Neuron (in vitro differentiated cells): ENCODE measurements around the gene PPP1CA.

Source experiments
- H2AFZ ChIP-seq: one replicate; pipeline ENCODE4 v1.6.1; 2013; ENCODE audit warnings: low read depth, mild to moderate bottlenecking, inconsistent platforms, low read length, moderate library complexity
- H3K27me3 ChIP-seq: one replicate; pipeline ENCODE4 v1.6.1; 2013; ENCODE audit warnings: low read length; ENCODE audit not compliant: insufficient read depth
- H3K36me3 ChIP-seq: one replicate; pipeline ENCODE4 v1.6.1; 2013; ENCODE audit warnings: low read length; ENCODE audit not compliant: insufficient read depth
- H3K4me1 ChIP-seq: one replicate; pipeline ENCODE4 v1.6.1; 2013; ENCODE audit warnings: low read length; ENCODE audit not compliant: insufficient read depth
- H3K4me3 ChIP-seq: 2 replicates; pipeline ENCODE4 v1.5.1; 2013; ENCODE audit warnings: mild to moderate bottlenecking, low read length, moderate library complexity
- H3K9me3 ChIP-seq: one replicate; pipeline ENCODE4 v1.6.1; 2013; ENCODE audit warnings: low read length

PPP1CA gene

GRCh38 chr11:67398661-67399563 is 2.7 kb downstream of the PPP1CA start:
- Histone ChIP-seq H3K36me3 (peaks cover 39% of the 10 kb centered on the region), H2AFZ (no peak overlapping the region), H3K4me3 (no peak overlapping the region), H3K9me3 (no peaks in the 10 kb centered on the region), H3K4me1 (peaks cover 17% of the 10 kb centered on the region), H3K27me3 (no peaks in the 10 kb centered on the region)

DNA sequence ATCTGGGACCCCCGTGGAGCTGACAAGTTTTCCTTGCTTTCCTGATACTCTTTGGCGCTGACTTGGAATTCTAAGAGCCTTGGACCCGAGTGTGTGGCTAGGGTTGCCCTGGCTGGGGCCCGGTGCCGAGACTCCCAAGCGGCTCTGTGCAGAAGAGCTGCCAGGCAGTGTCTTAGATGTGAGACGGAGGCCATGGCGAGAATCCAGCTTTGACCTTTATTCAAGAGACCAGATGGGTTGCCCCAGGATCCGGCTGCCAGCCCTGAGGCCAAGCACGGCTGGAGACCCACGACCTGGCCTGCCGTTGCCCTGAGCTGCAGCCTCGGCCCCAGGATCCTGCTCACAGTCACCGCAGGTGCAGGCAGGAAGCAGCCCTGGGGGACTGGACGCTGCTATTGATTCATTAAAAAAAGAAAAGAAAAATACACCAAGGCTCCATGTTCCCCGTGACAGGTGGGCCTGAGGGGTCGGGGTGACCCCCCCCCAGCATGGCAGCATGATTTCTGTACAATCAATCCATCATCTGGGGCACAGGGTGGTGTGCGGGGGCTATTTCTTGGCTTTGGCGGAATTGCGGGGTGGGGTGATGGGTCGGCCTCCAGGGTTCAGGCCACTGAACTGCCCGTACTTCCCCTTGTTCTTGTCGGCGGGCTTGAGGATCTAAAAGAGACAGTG is 3.5 kb downstream of the PPP1CA start:
- Histone ChIP-seq H3K4me3 (no peak overlapping the region), H3K36me3 (peaks cover 41% of the 10 kb centered on the region), H3K9me3 (no peaks in the 10 kb centered on the region), H2AFZ (no peak overlapping the region), H3K27me3 (no peaks in the 10 kb centered on the region), H3K4me1 (peaks cover 15% of the 10 kb centered on the region)

GRCh38 chr11:67397536-67397935 is 4.1 kb downstream of the PPP1CA start:
- H3K27me3 ChIP-seq: no peaks in the 10 kb centered on the region
- H3K36me3 ChIP-seq: peaks cover 41% of the 10 kb centered on the region
- H3K4me1 ChIP-seq: peaks cover 18% of the 10 kb centered on the region
- H3K9me3 ChIP-seq: no peaks in the 10 kb centered on the region
- no peak overlapping the region for H2AFZ ChIP-seq
- H3K4me3 ChIP-seq: no peak overlapping the region

GRCh38 chr11:67396587-67397389 is 4.9 kb downstream of the PPP1CA start:
- Histone ChIP-seq H3K9me3 (no peaks in the 10 kb centered on the region), H2AFZ (no peak overlapping the region), H3K4me3 (no peak overlapping the region), H3K4me1 (peaks cover 18% of the 10 kb centered on the region), H3K36me3 (peaks cover 41% of the 10 kb centered on the region), H3K27me3 (no peaks in the 10 kb centered on the region)

DNA sequence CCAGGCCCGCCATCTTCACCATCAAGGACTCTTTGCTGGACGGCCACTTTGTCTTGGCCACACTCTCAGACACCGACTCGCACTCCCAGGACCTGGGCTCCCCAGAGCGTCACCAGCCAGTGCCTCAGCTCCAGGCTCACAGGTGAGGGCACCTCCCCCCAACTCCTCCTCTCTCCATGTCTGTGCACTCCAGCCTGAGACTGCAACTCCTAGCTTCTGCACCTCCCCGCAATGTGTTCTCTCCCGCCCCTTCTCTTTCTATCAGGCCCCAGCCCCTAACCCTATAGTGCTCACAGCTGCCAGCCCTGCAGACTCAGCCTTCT is 5.4 kb downstream of the PPP1CA start:
- Histone ChIP-seq H3K9me3 (no peaks in the 10 kb centered on the region), H3K4me1 (peaks cover 19% of the 10 kb centered on the region), H2AFZ (no peak overlapping the region), H3K27me3 (no peaks in the 10 kb centered on the region), H3K36me3 (peaks cover 41% of the 10 kb centered on the region), H3K4me3 (no peak overlapping the region)

DNA sequence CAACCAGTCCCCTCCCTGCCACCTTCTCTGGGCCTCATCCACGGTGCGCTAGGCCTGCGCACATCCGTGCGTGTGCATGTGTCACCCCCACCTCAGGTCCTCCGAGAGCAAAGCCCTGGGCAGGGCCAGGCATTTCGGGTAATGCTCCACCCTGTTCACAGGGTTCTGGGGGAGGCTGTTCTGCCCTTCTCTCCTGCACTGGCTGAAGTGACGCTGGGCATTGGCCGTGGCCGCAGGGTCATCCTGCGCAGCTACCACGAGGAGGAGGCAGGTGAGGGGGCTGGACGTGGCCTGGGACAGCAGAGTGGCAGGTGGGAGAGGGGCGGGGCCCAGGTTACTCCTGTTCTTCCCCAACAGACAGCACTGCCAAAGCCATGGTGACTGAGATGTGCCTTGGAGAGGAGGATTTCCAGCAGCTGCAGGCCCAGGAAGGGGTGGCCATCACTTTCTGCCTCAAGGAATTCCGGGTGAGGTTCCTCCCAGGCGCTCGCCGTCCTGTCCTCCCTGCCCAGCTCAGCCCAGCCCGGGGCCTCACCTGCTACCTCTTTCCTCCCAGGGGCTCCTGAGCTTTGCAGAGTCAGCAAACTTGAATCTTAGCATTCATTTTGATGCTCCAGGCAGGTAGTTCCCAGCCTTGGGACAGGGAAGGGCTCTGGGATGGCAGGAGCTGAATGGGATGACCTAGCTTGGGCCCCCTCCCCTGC is 6.0 kb downstream of the PPP1CA start:
- Histone ChIP-seq H3K4me1 (peaks cover 20% of the 10 kb centered on the region), H3K4me3 (no peak overlapping the region), H3K36me3 (peaks cover 41% of the 10 kb centered on the region), H2AFZ (no peak overlapping the region), H3K27me3 (no peaks in the 10 kb centered on the region), H3K9me3 (no peaks in the 10 kb centered on the region)

DNA sequence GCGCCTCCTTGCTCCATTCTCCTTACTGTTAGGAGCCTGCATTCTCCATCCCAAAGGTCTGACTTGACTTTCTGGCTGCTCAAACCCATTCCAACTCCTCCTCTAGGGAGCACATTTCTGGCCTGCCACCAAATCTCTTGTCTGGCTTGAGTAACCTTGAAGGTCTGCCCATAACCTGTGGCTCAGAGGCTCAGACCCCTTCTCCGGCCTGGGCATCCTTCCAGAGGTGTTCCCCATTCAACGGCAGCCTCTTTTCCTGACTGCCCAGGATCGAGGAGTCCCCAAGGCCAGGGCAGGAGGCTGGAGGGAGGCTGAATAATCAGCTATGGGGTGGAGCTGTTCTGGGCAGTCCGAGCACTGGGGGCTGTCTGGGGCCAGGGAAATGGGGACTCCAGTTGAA is 7.7 kb downstream of the PPP1CA start:
- peaks cover 14% of the 10 kb centered on the region for H3K4me1 ChIP-seq
- H3K9me3 ChIP-seq: no peaks in the 10 kb centered on the region
- no peak overlapping the region for H2AFZ ChIP-seq
- peaks cover 31% of the 10 kb centered on the region for H3K36me3 ChIP-seq
- H3K4me3 ChIP-seq: no peak overlapping the region
- H3K27me3 ChIP-seq: no peaks in the 10 kb centered on the region

DNA sequence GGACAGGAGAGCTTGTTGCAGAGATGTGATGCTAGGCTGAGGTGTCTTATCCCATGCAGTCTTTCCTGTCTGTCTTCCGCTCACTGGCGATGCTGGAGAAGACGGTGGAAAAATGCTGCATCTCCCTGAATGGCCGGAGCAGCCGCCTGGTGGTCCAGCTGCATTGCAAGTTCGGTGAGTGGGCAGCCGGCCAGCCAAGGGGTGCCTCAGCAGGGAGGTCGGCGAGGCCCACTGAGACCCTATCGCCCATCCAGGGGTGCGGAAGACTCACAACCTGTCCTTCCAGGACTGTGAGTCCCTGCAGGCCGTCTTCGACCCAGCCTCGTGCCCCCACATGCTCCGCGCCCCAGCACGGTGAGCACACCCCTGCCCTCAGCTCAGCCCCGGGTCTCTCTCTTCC is 8.2 kb downstream of the PPP1CA start:
- peaks cover 14% of the 10 kb centered on the region for H3K4me1 ChIP-seq
- no peak overlapping the region for H3K4me3 ChIP-seq
- H2AFZ ChIP-seq: no peak overlapping the region
- no peaks in the 10 kb centered on the region for H3K27me3 ChIP-seq
- H3K36me3 ChIP-seq: peaks cover 25% of the 10 kb centered on the region
- no peaks in the 10 kb centered on the region for H3K9me3 ChIP-seq

DNA sequence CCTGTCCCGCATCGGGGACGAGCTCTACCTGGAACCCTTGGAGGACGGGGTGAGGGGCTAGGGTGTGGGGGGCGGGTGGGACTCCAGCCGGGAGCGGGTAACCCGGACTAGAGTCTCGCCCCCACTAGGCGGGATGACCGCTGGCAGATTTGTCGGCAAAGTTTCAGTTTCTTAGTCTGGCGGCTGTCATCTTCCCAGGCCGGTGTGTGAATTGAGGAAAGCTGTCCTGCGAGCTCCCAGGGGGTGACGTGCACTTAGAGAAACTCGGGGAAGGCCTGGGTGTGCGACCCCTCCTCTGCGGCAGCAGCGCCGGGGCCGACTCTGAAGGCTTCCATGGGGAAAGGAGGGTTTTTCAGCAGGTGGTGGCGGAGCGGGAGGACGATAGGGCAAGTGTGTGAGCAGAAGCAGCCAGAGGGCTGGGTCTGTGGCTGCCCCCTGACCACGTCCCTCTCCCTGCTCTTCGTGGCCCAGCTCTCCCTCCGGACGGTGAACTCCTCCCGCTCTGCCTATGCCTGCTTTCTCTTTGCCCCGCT is 9.4 kb downstream of the PPP1CA start:
- H3K4me3 ChIP-seq: peak overlapping the region; percentile 86
- no peaks in the 10 kb centered on the region for H3K27me3 ChIP-seq
- peaks cover 15% of the 10 kb centered on the region for H3K36me3 ChIP-seq
- H2AFZ ChIP-seq: peak overlapping the region; percentile 52
- H3K4me1 ChIP-seq: peaks cover 14% of the 10 kb centered on the region
- no peaks in the 10 kb centered on the region for H3K9me3 ChIP-seq

DNA sequence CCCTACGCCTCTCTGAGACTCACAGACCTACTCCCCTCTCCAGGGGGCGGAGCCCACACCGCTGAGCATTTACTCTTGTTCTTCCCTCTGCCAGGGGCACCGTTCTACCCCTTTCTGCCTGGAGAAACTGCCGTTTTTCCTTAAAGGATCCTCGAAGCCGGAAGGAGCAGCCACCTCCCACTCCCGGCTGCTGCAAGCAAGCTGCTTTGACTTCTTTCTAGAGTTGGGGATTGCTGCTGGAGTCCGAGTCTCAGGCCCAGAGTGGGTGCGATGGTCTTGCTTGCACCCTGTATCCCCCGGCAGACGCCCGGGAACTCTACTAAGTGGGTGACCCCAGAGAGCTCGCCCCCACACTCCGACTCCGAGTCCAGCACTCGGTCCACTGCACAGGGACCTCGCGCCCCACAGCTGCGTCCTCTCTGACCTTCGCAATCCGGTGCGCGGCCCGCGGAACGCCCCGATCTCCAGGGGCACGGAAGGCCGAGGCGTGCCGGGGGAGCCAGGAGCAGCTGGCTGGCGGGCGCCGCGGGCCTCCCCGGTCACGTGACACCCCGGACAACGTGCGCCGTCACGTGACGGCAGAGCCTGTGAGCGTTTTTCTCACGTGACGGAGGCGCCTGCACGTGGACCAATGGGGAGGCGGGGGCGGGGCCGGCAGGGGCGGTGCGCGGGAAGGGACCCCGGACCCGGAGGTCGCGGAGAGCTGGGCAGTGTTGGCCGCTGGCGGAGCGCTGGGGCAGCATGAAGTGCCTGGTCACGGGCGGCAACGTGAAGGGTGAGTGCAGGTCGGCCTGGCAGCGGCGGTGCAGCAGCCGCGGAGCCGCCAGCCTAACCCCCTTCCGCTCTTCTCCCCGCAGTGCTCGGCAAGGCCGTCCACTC is 10.1 kb downstream of the PPP1CA start, which contains the start of gene RAD9A:
RAD9A (plus strand) TSS at position 683 of the 879 bp plus-strand sequence; CDS start at position 742, 59 bp downstream.
- Histone ChIP-seq H3K36me3 (peaks cover 12% of the 10 kb centered on the region), H3K27me3 (no peaks in the 10 kb centered on the region), H3K4me1 (peaks cover 14% of the 10 kb centered on the region), H3K4me3 (peak within 1 kb of the TSS; percentile 86), H3K9me3 (no peaks in the 10 kb centered on the region), H2AFZ (peak within 1 kb of the TSS; percentile 52)

GRCh38 chr11:67390947-67391303 is 10.7 kb downstream of the PPP1CA start:
- Histone ChIP-seq H3K4me3 (peak overlapping the region; percentile 86), H3K4me1 (peaks cover 14% of the 10 kb centered on the region), H2AFZ (peak overlapping the region; percentile 52), H3K9me3 (no peaks in the 10 kb centered on the region), H3K36me3 (peaks cover 8% of the 10 kb centered on the region), H3K27me3 (no peaks in the 10 kb centered on the region)

DNA sequence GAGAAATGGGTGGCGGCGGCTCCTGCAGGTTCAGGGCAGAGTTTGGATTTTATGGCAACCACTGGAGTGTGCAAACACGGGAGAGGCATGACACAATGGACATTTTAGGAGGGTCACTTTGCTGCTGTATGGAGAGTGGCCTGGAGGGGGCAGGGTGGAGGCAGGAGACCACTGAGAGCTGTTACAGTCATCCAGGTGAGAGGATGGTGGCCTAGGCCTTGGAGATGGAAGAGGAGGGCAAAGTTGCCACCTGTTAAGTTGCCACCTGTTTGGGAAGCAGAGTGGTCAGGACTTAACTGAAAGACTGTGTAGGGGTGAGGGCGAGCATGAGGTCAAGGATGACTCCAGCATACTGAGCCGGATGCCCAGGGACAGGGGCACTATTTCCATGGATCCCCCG is 12.2 kb downstream of the PPP1CA start:
- Histone ChIP-seq H3K36me3 (peaks cover 4% of the 10 kb centered on the region), H2AFZ (no peak overlapping the region), H3K9me3 (no peaks in the 10 kb centered on the region), H3K4me1 (peaks cover 14% of the 10 kb centered on the region), H3K4me3 (no peak overlapping the region), H3K27me3 (no peaks in the 10 kb centered on the region)
